HG03354 (cell line): Measurements from ENCODE around the gene MEST.
A peak's percentile ranks its signal among the peaks of the same experiment; 100 is the strongest.
"Not testable (repeated sequence)": the region's sequence is repeated elsewhere in the genome, so short reads cannot be mapped to it uniquely, and the experiment has no call there.

ENCODE experiments used
- ATAC-seq: cut with Tn5 transposase; IDR thresholded peaks from one replicate; pipeline ENCODE4 v1.9.1; 2021; ENCODE audit warnings: mild to moderate bottlenecking; ENCODE audit not compliant: unreplicated experiment, poor library complexity, severe bottlenecking

The MEST gene, protein sequence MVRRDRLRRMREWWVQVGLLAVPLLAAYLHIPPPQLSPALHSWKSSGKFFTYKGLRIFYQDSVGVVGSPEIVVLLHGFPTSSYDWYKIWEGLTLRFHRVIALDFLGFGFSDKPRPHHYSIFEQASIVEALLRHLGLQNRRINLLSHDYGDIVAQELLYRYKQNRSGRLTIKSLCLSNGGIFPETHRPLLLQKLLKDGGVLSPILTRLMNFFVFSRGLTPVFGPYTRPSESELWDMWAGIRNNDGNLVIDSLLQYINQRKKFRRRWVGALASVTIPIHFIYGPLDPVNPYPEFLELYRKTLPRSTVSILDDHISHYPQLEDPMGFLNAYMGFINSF

DNA sequence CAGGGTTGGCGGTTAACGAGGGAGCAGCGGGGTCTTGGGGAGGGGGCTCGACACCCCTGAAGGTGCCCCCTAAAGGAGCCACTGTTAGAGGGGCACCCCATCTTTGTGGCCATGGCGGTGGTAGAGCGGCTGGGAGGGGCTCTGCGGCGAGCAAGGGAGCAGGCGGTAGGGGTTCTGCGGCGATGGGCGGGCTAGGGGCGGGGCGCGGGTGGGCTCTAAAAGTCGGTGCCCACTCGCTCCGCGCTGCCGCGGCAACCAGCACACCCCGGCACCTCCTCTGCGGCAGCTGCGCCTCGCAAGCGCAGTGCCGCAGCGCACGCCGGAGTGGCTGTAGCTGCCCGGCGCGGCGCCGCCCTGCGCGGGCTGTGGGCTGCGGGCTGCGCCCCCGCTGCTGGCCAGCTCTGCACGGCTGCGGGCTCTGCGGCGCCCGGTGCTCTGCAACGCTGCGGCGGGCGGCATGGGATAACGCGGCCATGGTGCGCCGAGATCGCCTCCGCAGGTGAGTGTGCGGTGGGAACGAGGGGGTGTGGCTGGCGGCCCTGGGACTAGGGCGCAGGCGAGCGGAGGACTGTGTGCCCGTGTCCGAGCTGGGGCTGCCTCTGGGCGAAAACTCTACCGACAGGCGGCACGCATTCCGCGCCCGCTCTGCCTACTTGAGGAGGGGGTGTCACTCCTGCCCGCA lies at the start of gene MEST:
TSS of gene MEST (plus strand) at position 245 of the 682 bp plus-strand sequence. CDS start at position 474, 229 bp downstream.
- ATAC-seq, result no peak

DNA sequence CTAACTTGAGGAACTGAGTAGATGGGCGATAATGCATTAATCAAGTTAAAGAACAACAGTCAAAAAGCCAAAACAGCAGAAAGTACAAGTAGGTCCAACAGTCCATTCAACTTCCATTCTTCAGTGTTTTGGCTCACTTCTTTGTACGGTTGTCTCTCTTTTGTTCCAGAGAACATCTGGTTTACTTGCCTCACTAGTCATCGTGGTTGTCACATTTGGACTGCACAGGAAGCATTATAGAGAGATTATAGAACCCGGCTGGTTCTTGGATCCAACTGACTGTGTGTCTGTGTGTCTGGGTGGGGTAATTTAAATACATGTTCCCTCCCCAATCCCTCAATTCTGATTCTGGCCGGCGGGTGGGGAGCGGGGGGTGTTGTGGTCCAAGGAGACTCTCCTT lies 49.3 kb upstream of the MEST start:
- ATAC-seq, result no peak

DNA sequence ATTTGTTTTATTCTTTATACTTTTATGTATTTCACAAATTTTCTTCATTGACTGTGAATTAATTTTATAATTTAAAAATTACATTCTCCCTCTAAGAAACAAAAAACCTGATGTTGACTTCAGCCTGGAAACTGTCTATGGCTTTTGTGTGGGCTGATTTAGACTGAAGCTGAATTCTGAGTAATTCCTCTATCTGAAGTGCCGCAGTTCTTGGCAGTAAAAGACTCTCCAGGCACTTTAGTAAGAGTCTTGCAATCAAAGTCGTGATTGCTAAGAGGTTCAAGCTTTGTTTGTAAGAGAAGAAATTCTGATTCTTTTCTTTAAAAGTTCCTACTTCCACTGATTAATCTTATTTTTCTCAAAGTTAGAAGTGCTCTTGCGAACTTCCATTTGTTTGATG lies 47.7 kb upstream of the MEST start:
- no peak for ATAC-seq

DNA sequence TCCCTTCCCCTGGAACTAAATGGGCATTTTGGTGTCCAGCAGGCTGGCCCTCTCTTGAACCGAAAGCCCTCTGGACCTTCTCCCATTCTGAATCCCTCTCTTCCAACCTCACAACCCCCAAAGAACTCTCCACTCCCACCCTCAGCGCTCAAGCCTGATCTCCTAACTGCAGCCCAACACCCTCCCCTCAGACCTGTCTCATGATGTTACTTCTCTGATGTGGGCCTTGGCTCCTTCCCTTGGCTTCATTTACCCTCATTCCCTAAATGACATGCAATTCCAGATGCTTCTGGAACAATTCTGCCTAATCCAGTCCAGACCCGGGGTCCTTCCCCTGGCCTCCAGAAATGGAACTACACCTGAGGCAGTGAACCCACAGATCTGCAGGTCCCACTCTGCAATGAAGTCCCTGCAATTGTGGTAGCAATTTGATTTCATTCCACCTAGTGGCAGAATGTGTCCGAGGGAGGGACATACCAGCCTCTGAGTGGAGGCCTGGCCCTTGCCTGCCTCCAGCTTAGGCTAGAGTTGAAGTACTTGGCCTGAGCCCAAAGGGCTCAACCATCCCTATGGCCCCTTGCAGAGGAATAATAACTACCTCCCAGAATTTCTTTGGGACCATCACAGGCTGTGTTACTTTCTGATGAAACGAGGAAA lies 47.0 kb upstream of the MEST start:
- no peak for ATAC-seq

DNA sequence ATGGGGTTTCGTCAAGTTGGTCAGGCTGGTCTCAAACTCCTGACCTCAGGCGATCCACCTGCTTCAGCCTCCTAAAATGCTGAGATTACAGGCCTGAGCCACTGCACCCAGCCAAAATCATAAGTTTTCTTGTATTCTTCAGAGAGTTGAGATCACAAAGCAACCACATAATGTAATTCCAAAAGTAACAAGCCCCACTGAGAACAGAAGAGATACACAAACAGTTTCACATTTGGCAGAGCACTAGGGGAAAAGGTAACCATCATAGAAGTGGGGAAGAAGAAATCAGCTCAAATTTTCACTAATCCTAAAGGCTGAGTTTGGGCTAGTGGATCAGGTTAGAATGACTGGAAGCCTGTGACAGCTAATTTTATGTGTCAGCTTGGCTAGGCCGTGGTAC lies 45.6 kb upstream of the MEST start:
- ATAC-seq, result no peak

DNA sequence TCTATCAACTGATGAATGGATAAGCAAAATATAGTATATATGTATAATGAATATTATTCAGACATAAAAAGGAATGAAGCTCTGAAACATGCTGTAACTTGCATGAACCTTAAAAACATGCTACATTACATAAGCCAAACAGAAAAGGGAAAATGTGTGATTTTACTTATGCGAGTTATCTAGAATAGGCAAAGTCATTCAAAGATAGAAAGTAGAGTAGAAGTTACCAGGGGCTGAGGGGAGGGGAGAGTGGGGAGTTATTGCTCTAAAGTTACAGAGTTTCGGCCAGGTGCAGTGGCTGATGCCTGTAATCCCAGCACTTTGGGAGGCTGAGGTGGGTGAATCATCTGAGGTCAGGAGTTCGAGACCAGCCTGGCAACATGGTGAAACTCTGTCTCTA lies 40.5 kb upstream of the MEST start:
- ATAC-seq, result not testable (repeated sequence)

DNA sequence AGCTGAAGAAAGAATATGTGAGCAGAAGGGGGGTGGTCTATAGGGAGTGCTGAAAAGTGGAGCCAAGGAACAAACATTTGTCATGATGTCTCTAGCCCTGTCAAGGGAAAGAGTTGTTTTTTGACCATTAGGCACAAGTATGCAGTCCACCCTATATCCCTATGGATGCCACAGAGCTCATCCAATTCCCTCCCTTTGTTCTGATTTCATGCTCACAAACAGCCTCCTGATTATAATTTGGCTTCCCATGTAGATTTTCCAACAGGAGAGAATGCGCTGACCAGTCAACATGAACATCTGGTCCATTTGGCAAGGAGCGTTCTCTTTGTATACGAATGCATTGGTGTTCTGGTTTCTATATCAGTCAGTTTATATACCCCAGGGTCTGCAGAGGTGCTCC lies 38.9 kb upstream of the MEST start:
- ATAC-seq, result no peak

DNA sequence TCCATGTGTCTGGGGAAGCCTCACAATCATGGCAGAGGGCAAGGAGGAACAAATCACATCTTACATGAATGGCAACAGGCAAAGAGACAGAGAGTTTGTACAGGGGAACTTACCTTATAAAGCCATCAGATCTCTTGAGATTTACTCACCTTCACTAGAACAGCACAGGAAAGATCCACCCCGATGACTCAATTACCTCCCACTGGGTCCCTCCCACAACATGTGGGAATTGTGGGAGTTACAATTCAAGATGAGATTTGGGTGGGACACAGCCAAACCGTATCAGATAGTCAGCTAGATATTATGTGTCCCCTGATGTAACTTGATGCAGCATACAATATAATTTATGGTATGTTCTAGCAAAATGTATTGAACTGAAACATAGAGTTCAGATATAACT lies 36.9 kb upstream of the MEST start:
- no peak for ATAC-seq

DNA sequence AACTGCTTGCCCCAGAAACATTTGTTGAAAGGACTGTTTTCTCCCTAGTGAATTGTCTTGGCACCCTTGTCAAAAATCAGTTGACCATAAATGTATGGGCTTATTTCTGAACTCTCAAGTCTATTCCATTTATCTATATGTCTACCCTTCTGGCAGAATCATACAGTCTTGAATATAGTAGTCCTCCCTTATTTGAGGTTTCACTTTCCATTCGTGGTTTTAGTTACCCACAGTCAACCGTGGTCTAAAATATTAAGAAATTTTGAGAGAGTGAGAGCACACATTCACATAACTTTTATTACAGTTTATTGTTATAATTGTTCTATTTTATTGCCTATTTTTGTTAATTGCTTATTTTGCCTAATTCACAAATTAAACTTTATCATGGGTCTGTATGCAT lies 33.6 kb upstream of the MEST start:
- ATAC-seq, result no peak

DNA sequence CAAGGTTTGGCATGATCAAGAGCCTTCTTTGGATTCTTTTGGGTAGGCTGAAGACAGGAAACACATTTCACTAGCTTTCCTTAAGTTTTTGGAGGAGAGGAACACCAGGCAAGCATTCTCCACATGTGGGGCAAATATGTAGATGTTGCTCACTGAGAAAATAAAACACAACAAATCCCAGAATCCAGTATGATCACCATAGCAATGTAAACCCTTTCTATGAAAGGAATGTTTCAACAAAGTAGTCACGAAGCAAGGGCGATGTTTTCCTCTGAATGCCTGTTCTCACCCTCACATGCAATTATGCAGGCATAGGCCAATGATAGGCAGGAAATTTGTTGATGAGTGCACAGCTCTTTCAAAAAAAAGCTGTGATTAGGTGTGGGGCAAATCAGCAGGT lies 30.6 kb upstream of the MEST start:
- ATAC-seq, result no peak

DNA sequence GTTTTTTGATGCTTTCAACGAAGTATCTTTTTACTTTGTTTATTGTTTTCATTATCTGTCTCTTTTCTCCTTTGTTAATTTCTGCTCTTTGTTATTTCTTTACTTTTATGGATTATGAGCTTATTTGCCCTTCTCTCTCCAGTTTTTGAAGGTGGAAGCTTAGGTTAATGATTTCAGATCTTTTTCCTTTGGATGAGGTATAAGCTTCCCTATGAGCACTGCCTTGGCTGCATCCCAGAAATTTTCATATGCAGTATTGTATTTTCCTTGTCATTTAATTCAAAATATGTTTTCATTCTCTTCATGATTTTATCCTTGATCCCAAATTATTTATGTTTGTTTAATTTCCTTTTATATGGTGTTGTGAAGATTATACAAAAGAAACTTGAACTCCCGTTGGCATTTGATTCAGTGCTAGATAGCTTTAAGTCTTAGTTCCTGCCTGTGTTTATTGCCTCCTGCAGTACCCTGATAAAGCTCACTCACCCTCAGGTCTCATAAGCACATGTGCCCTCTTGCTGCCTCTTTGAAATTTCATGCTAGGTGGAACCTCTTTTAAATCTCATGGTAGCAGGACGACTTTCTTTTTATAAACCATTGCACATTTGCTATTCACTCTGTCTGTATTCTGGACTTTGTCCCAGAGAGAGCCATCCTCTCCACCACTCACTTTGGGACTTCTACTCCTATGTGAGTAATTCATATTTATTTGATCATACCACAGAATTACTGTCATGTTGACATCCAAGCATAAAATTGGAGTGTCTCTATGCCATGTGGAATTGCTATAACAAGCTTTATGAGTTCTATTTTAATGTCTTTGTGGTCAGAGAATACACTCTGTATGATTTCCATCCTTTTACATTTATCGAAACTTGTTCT lies 28.1 kb upstream of the MEST start:
- ATAC-seq, result no peak

DNA sequence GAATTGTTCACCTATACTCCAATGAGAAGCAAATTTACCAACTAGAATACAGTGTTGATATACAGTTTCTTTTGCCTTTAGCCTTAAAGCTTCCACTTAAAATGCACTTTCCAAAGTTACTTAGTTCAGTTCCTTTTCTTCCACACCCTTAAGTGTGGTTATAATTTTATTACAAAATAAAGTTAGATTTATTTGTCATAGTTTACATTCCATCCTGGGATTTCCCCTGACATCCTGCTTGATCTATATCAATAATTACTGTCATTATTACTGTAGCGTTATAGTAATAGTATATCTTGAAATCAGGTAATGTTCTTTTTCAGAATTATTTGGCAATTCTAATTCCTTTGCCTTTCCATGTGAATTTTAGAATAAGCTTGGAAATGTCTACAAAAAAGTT lies 23.3 kb upstream of the MEST start:
- ATAC-seq, result no peak

DNA sequence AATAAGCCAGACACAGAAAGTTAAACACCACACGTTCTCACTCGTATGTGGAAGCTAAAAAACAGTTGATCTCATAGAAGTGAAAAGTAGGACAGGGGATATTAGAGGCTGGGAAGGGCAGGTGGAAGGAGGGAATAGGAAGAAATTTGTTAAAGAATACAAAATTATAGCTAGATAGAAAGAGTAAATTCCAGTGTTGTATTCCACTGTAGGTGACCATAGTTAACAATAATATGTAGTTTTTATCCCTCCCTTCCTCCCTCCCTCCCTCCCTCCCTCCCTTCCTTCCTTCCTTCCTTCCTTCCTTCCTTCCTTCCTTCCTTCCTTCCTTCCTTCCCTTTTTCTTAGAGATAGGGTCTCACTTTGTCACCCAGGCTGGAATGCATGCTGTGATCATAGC lies 19.9 kb upstream of the MEST start:
- no peak for ATAC-seq

DNA sequence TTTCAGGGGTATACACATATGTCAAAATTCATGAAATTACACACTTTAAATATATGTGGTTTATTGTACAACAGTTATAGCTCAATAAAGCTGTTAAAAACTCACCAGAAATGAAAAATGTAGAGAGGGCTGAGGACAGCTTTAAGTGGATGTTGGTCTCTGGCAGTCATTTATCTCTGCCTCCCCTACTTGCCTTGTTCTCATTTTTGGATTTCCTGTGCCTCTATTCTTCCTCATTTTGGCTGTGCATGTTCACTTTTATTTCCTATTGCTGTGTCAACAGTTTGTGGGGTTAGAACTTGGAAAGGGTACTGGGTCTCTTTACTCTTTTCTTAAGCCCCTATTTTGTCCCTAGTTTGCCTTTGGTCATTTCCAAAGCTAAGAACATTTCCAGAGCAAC lies 18.6 kb upstream of the MEST start:
- ATAC-seq, result no peak

DNA sequence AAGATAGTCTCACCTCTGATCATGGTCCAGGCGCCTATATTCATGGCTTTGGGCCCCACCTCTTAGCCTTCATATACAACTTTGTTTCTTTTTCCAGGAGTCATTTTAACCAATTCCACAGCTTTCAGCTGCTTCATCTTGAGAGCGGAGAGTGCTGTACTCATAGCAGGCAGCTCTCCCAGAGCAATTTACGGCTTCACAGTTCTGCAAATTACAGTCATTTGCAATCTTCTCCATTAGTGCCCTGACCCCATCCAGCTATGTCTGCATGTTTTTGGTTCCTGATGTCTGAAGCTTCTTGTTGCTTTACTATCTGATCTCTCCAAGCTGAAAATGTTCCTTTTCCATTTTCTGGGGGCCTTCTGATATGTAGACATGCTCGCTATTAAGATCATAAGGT lies 18.0 kb upstream of the MEST start:
- no peak for ATAC-seq

DNA sequence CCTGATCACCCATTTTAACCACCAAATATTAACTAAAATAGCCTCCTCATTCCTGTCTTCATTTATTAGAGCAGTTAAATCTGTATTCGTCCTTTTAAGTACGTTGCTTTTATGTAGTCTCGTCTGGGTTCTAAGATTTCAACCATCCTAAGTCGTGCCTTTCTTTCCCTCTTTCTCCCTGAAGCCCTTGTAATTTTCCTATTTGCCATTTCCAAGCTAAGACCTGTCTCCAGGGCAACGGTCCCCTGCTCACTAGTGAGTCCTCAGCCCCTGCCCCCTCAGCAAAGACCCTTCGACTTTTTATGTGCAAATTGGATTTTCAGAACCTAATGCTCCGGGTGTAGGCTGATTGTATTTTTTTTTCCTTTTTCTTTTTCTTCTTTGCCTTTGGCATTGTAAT lies 16.1 kb upstream of the MEST start:
- no peak for ATAC-seq

DNA sequence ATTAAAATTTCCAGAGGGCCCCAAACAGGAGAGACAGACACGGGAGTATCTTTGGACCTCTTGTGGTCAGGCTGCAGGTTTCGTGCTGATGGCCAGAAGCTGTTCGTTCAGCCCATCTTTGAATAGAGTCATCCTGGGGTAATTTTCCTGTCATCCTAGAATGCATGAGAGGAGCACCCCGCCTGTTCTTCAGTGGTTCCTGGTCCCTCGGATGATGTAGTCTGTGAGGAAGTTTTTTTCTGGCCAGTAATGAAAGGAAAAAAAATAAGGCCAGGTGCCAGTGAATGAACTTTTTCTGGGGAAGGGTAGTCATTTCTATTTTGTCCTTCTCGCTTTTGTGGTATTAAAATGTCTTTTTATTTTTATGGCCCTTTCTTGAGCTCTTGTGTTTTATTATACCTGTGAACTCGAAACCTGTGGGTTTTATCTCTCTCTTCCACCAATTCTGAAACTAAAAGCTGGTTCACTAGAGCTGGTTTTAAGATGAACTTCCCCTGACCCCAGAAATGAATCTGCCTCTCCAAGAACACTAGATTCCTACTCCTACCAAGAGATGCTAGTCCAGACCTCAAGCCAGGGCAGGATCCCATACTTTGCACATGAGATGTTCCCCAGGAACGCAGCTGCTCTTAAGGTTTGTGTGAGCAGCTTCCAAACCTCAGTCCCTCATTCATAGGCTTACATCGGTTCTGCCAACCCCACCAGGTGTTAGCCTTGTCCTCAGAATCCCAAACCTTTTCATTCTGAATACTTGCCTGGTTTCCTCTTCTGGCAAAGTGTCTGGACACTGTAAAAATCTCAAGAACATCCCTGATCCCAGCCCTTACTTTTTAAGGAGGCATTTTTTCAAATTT lies 15.4 kb upstream of the MEST start:
- peak; percentile 81 for ATAC-seq

DNA sequence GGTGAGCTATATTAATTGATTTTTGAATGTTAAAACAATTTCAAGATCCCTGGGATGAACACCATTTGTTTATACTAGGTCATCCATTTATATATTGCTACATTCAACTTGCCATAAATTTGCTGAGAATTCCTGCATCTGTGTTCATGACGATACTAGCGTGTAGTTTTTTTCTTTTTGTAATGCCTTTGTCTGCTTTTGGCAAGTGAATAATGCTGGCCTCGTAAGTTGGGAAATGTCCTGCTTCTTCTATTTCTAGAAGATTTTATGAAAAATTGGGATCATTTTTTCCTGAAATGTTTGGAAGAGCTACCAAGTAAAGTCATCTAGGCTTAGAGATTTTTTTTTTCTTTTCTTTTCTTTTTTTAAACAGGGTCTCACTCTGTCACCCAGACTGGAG lies 12.9 kb upstream of the MEST start:
- no peak for ATAC-seq

DNA sequence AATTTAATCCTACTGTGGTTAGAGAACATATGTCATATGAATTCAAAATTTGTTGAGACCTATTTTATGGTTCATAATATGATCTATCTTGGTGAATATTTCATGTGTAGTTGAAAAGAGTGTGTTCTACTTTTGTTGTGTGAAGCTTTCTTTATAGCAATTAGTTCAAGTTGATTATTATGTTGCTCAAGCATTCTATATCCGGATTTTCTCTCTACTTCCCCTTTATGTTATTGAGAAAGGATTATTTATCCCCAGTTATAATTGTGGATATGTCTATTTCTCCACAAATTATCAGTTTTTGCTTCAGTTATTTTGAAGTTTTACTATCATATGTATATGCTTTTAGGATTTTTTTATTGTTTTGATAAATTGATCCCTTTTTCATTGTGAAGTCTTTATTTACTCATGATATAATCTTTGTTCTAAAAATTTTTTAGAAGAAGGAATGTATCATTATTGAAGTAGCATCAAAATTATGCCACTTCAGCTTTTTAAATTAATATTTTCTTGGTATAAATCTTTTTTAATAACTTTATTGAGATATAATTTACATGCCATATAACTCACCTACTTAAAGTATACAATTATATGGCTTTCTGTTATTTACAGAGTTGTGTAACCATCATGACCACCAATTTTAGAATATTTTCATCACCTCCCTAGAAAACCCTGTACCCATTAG lies 12.0 kb upstream of the MEST start:
- ATAC-seq, result no peak
